ENCODE data around the gene ZNF462. TPM values are rescaled to one million over a fixed set of nuclear protein-coding genes. Genes with fewer than 3 reads are reported as not detected.

ZNF462 gene
- polyA plus RNA-seq, 3 donors = not detected

DNA sequence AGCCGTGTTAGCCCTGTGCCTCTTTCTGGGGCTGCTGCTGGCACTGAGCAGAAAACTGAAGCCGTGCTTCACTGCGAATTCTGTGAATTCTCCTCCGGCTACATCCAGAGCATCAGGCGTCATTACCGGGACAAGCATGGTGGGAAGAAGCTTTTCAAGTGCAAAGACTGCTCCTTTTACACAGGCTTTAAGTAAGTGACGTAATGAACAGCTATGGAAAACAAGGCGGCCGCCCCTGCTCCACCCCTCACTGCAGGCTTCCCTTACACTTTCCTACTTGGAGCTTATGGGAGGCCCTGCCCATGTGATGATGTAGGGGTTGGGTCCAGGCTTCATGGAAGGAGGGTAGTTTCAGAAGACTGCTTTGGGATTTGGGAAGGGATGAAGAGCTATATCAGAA, 109.1 kb downstream of the ZNF462 start:
- Histone ChIP-seq H3K27ac (ENCODE audit: low read depth in 1 of 2, low read length in 2 of 2) (no peak overlapping the region), H3K4me2 (replicated peaks; ENCODE audit: extremely low read depth, low read length, poor library complexity, severe bottlenecking) (no peak overlapping the region), H3K9ac (ENCODE audit: insufficient read depth, low read length, poor library complexity, severe bottlenecking) (no peak overlapping the region), H2AFZ (ENCODE audit: insufficient read depth, low read depth, low read length, poor library complexity, severe bottlenecking) (no peak overlapping the region), H3K79me2 (ENCODE audit: insufficient read depth, low read length) (no peaks in the 10 kb centered on the region), H3K27me3 (ENCODE audit: control insufficient read depth in 2 of 2, insufficient read depth in 2 of 2, low read length in 2 of 2) (no peaks in the 10 kb centered on the region), H3K4me1 (ENCODE audit: control insufficient read depth in 1 of 2, insufficient read depth in 2 of 2, low read length in 2 of 2) (no peaks in the 10 kb centered on the region), H4K20me1 (ENCODE audit: insufficient read depth, low read length) (no peaks in the 10 kb centered on the region), H3K36me3 (replicated peaks in 1 of 2; ENCODE audit: control insufficient read depth in 1 of 2, insufficient read depth in 2 of 2, low read length in 2 of 2) (no peaks in the 10 kb centered on the region), H3K9me3 (replicated peaks in 1 of 2; ENCODE audit: control insufficient read depth in 1 of 2, insufficient read depth in 1 of 2, low read length in 2 of 2) (no peaks in the 10 kb centered on the region), H3K4me3 (replicated peaks in 1 of 3; ENCODE audit: low read depth in 2 of 3, low read length in 3 of 3) (no peak overlapping the region)
- TF ChIP-seq CTCF (IDR thresholded peaks at IDR 0.05) = no peak
- intact Hi-C loops (cut with micrococcal nuclease) = no loop called here
- Mint-ChIP-seq H3K36me3 (no peaks in the 10 kb centered on the region), H3K27me3 (ENCODE audit: low read depth in 3 of 3) (no peaks in the 10 kb centered on the region), H3K9me3 (peaks cover 0 to 2% (median 1%) of the 10 kb centered on the region in 7 donors), H3K27ac (no peak overlapping the region), H3K4me1 (no peaks in the 10 kb centered on the region), H3K4me3 (no peak overlapping the region)
- DNase-seq = no peak
- 100% methylated on average over 3 of the region's 9 CpGs for WGBS (ENCODE audit: insufficient coverage)

- no peak overlapping the region for H3K9ac ChIP-seq (ENCODE audit: insufficient read depth, low read length, poor library complexity, severe bottlenecking)
Measured at GRCh38 chr9:106974341-106974740, 111.4 kb downstream of the ZNF462 start.

More at GRCh38 chr9:106974341-106974740, 111.4 kb downstream of the ZNF462 start:
- no peaks in the 10 kb centered on the region for H4K20me1 ChIP-seq (ENCODE audit: insufficient read depth, low read length)
- no peak overlapping the region for H2AFZ ChIP-seq (ENCODE audit: insufficient read depth, low read depth, low read length, poor library complexity, severe bottlenecking)
- Mint-ChIP-seq H3K4me1 (no peaks in the 10 kb centered on the region), H3K27me3 (ENCODE audit: low read depth in 3 of 3) (no peaks in the 10 kb centered on the region), H3K4me3 (no peak overlapping the region), H3K9me3 (peaks cover 0 to 4% (median 1%) of the 10 kb centered on the region in 7 donors), H3K36me3 (no peaks in the 10 kb centered on the region), H3K27ac (no peak overlapping the region)
- H3K36me3 ChIP-seq (replicated peaks in 1 of 2; ENCODE audit: control insufficient read depth in 1 of 2, insufficient read depth in 2 of 2, low read length in 2 of 2) = no peaks in the 10 kb centered on the region
- H3K4me3 ChIP-seq (replicated peaks in 1 of 3; ENCODE audit: low read depth in 2 of 3, low read length in 3 of 3) = no peak overlapping the region
- DNase-seq = no peak
- intact Hi-C loops (cut with micrococcal nuclease) = no loop called here
- no peaks in the 10 kb centered on the region for H3K4me1 ChIP-seq (ENCODE audit: control insufficient read depth in 1 of 2, insufficient read depth in 2 of 2, low read length in 2 of 2)
- no peaks in the 10 kb centered on the region for H3K9me3 ChIP-seq (replicated peaks in 1 of 2; ENCODE audit: control insufficient read depth in 1 of 2, insufficient read depth in 1 of 2, low read length in 2 of 2)
- no peaks in the 10 kb centered on the region for H3K79me2 ChIP-seq (ENCODE audit: insufficient read depth, low read length)
- H3K27me3 ChIP-seq (ENCODE audit: control insufficient read depth in 2 of 2, insufficient read depth in 2 of 2, low read length in 2 of 2) = no peaks in the 10 kb centered on the region
- no peak overlapping the region for H3K4me2 ChIP-seq (replicated peaks; ENCODE audit: extremely low read depth, low read length, poor library complexity, severe bottlenecking)
- TF ChIP-seq CTCF (IDR thresholded peaks at IDR 0.05) = no peak
- no CpG with 5 or more reads among the region's 2 CpGs for WGBS (ENCODE audit: insufficient coverage)
- no peak overlapping the region for H3K27ac ChIP-seq (ENCODE audit: low read depth in 1 of 2, low read length in 2 of 2)
